8988T (cell line): ENCODE results near the gene TRPV4.

Experiments
- DNase-seq: peaks from one replicate; pipeline ENCODE4 v3.0.0; 2011

The TRPV4 gene

DNA sequence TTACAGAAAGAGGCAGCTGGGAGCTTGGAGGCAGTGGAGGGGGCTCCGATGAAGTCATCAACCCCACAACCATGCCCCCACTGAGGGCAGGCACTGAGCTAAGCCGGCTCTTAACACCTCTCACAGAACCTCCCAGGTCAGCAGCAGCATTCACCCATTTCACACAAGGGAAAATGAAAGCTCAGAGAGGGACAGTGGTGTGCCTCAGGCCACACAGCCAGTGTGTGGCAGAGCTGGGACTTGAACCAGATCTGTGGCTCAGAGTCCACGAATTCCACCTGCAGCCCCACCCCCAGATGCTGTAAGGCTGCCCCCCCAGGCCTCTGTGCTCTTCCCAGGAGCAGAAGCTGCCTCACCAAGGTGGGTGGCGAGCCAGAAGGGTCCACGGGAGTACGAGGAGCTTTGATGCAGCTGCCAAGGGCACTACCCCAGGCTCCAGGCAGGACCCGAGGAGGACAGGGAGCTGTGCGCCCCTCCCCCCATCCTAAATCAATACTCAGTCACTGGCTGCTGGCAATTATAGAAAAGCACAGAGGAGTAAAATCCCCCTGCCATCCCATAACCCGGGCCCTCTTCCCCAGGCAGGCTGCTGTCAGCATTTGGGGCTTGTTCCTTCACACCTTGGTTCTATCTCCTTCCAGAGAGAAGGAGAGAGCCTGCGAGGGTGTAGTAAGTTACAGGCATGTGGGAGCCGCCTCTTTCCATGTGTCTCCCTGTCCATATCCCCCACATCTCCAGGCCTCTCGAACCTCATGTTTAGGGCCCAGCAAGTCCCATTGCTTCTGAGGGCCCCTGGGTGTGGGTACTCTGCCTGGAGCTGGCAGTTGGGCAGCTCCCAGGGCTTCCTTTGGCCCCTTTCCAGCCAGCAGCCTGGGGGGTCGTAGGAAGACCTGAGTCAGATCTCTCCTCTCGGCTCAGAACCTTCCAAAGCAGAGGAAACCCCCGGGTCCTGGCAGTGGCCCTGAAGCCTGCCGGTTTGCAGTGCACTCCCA is 72.0 kb downstream of the TRPV4 start:
- no peak for DNase-seq

DNA sequence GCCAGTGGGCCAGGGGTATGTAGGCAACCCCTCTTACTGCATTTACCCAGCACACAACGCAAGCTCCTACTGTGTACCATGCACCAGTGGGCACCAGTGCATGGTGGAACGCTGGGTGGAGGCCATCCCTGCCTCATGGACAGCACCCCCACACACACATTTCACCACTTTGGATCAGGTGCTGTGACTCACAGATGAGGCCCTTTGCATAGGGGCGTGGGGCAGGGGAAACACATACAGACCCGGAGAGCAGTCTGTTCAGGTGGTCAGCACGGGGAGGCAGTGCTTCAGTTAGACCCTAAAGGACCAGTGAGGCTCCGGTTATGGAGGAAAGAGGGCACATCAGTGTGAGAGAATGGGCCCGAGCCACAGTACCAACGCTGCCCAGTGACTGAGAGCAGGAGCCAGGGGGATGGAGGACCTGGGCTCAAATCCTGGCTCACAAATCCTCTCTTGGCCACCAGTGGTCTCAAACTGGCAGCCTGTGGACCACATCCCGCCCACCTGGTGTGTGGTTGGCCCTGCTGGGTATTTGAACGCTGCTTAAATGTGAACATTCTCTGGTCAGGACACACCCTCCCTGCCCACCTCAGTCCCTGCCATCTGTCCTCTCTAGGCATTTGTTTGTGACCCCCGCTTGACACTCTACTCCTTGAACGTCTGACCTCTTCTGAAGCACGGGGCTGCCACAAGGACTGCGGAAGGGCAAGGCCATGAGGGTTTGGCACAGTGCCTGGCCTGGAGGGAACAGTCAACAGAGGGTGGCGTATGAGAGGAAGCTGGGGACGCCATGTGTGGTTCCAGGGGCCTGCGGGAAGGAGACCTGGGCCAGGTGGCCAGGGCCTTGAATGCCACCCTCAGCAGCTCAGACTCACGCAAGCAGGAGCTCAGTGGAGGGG is 72.9 kb downstream of the TRPV4 start:
- no peak for DNase-seq

DNA sequence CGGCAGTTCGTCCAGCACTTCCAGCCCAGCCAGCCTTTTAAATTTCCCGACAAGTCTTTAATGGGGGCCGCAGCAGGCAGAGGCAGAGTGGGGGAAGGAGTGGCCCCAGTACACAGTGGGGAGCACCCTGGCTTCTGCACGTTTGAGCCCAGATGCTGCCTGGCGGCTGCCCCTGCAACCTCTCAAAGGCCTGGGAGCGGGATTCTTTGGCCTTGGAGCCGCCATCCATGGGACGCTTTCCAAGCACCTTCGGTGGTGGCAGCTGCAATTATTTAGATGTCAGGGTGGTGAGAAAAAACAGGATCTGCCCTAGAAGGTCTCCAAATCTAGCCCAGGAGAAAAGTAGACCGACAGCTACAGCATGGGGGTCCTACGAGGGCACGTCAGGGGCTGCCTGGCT is 73.6 kb downstream of the TRPV4 start:
- no peak for DNase-seq

DNA sequence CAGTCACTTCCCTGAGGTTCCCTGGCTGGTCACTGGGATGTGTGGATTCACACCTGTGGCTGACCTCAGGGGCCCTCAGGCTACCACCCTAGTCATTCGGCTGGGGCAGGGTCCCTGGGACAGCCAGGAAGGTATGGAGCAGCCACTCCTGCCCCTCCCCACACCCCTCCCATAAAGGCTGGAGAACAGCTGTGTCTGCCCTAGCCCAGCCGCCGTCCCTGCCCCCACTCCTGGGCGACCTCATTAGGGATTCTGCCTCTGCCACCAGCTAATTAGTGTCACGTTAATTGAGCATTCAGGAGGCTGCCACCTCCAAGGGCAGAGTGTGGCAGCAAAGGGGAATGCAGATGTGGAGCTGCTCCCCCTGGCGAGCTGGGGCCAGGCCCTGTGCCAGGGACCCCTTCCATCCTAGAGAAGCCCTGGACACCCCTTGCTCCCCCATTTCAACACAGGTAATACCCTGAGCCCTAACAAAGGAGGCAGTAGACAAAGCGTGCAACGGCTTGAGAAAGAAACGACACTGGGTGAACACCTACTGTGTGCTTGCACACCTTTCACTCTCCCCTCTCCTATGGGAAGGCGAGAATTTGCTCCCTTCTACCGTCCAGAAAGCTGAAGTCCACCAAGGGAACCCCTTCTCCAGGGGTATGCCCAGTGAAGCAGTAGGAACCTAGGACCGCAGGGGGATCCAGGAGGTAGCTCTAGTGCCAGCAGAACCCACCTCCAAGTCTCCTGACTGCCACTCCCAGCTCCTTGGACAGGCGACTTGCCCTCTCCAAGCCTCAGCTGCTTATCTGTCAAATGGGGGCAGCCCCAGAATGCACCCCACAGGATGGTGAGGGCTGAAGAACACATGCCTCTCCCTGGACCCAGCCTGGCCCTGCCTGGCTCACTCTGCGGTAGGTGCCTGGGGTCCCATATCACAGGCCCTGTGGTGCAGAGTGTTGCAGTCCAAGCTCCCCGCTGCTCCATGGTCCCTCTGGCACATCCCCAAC is 74.5 kb downstream of the TRPV4 start:
- DNase-seq: no peak

DNA sequence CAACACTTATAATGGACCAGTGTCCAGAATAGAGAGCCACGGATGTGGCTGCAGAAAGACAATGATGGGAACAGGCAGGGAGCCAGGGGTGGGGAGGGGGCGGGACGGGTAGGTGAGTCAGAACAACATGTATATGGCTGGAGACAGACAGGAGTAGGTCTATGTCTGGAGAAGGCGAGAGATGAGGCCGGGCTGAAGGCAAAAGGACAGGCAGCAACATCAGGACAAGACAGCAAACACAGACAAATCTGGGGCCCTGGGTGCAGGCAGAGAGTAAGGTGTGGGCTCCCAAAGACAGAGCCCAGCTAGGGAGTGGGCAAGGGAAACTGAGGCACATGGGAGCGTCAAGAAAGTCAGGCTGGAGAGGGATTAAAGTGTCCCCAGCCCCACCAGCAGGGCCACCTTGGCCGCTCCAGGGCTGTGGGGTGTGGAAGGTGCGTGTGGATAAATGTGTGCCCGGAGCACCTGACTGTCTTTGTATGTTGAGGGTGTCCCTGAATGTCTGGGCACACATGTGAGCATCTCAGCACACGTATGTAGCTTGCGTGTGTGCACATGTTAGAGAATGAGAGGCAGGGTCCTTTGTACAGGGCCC is 75.4 kb downstream of the TRPV4 start:
- DNase-seq: no peak

DNA sequence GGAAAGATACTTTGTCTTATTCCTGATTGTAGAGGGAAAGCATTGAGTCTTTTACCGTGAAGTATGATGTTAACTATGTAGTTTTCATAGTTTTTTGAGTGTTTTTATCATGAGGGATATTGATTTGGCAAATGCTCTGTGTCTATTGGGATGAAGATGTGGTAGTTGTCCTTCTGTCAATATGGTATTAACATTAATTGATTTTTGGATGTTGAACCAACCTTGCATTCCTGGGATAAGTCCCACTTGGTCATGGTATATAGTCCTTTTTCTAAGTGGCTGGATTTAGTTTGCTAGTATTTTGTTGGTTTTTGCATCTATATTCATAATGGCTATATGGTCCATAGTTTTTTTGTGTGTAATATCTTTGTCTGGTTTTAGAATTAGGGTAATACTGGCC is 76.7 kb downstream of the TRPV4 start:
- DNase-seq: no peak

DNA sequence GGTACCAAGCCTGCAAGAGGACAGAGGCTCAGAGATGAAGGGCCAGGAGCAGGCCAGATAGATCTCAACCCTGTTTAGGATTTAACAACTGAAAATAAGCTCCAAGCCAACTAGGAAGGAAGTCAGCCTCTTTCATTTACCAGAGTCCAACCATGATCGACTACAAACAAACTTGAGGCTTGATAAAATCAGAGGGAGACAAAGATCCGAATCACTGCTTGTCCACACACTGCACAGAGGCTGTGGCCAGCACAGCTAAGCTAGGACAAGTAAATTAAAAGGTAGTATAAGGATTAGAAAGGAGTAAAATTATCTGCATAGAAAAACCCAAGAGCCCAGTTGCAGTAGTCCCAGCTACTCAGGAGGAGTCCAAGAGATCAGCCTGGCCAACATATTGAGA is 79.2 kb downstream of the TRPV4 start:
- DNase-seq: no peak

DNA sequence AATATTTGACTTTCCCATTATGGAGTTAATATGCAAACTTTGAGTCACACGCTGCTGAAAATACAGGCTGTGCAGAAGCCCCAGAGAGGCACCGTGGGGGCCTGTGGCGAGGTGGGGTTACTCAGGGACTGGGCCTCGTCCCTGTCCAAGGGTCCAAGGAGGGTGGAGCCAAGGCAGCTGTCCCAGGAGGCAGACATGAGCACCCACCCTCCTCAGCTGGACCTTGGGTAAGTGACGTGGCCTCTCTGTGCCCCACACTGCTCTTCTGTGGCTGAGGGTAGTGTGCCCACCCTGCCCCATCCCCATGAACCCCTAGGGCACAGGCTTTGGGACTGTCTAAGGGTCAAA is 80.2 kb downstream of the TRPV4 start:
- DNase-seq: no peak

DNA sequence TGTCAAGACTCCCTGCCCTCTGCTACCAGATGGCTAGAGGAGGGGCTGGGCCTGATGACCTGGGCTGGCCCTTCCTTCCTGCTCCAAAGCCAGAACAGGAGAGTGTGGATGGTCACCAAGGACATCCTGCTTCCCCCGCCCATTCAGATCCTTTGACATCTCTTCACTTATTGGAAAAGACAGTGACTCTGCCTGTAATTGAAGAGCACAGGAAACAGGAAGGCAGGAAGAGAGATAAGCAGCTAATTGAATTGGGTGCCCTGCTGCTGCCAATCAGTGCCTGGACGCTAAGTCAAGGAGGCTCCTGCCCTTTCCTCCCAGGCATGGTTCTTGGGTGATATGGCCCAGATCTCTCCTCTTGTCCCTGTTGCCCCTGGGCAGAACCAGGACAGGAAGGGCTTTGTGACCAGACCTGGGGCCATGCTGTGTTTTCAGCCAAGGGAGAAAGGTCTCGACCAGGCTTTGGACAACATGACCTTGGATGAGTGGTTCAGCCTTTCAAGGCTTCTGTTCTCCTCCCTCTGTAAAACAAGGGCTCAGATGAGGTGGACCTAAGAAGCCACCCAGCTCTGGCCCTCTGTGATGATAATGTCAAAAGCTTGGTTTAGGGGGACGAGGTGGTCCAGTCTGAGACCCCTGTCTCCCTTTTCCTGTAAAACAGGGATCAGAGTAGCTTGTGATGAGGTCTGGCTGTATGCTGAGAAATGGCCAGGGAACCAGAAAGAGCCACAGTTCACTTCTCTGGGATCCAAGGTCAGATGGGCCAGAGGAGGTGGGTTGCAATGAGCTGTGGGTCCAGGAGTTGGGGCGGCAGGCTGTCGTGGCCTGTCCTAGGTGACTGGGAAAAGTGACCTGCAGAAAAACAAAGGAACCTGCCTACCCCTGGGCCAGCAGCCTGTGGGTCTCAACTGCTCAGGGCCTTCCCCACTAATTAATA is 80.8 kb downstream of the TRPV4 start:
- DNase-seq: no peak

DNA sequence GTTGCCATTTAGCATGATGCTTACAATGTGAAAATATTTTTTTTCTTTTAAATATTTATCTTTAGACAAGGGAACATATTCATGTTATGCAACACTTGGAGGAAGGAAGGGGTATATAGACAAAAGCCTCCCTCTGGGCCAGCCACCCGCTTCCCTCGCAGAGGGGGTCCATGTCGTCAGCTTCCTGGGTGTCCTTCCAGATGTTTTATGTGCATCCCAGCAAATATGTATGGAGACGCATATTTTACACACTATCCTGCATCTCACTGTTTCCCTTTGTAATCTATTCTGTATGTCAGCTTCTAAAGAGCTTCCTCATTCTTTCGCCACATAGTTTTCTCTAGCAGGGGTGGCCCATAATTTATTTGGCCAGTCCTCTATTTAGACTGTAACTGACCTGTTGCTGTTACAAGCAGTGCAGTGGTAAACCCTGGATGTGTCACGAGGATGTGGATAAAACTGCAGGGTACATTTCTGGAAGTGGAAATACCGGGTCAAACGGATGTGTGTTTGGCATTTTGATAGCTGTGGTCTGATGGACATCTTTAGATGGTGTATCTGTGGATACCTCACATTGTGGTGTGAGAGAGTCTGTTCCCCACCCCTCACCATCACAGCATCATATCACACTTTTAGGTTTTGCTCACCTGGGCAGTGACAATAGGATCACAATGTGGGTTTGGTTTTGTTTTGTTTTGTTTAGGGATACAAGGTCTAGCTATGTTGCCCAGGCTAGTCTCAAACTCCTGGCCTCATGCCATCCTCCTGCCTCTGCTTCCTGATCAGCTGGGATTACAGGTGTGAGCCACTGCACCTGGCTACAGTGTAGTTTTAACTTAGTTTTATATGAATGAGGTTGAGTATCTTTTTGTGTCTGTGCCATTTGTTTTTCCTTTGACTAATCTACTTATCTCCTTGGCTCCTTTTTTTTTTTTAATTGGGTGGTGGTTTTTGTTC is 87.9 kb downstream of the TRPV4 start:
- DNase-seq: no peak

DNA sequence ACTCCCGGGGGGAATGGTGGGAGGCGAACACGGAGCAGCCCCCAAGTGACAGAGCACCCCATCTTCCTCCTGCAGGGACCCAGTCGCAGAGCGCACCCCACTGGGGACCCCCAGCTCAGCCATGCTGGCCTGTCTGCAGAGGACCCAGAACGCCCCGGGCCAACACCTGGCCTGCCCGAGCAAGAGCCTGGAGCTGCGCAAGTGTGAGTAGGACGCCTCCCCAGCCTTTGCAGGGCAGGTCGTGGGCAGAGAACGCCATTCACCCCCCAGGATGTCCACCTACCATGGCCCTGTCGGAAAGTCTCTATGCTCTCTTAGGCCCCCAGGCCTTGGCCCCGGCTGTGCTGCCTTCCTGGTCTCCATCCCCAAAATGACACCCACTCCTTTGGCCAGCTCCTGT is 89.2 kb downstream of the TRPV4 start:
- no peak for DNase-seq

DNA sequence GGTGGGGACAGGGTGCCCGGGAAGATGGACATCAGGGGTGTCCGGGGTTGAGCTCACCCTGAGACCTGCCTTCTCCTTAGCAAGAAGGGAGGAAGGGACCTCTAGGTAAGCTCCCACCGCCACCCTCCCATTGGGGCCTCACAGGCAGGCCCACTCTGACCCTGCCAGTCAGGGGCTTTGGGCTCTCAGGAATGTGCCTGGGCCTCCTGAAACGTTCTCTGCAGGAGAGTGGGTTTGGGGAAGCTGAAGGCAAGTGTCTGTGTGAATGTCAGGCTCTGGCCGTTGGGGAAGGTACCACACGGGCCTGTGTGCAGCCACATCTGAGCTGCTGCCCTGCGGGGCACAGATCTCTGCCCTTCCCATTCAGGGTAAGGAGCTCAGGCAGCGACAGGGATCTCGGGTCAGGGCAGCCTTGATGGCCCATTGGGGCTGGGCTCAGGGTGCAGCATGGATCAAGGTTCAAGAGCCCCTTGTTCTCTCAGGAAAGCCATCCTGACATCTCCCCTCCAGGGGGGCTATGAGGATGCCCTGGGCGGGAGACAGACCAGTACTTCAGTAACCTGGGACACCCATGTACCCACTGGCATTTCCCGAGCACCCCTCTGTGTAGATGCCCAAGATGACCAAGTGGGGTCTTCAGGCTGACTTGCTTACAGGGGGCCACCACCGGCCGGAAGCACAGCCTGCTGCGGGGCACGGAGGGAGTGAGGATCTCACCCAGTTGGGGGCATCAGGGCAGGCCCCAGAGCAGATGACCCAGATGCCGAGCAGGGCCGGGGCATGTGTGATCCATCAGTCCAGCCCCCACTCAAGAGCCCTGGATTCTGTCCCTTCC is 89.9 kb downstream of the TRPV4 start:
- no peak for DNase-seq

DNA sequence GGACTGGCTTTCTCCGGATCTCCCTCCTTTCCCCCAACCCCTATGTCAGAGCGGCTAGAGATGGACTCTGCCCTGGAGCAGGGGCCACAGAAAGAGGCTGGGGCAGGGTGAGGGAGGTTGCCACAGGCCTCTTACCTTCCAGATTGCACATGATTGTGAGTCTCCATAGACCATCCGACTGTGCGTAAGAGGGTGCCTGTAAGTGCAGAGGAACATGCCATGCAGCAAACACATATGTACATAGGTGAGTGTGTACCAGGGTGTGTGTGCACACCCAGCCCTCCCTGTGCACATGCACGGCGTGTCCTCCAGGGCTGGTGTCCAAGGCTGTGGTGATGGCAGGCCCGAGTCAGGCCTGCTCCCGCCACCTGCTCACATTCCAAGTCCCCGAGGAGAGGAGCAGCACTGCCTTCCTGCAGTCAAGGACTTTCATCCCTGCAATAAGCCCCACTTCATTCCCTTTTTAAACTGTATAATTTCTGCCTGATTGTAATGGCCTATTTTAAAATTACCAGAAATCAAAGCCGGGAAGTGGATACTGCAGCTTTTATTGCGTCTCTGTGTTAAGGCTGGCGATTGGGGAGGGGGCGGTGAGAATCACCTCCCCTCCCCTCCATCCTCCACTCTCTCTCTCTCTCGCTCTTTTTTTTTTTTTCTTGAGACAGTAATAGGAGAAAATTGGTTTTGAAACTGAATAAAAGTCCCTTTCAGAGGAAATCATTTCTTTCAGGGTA is 91.1 kb downstream of the TRPV4 start:
- no peak for DNase-seq

DNA sequence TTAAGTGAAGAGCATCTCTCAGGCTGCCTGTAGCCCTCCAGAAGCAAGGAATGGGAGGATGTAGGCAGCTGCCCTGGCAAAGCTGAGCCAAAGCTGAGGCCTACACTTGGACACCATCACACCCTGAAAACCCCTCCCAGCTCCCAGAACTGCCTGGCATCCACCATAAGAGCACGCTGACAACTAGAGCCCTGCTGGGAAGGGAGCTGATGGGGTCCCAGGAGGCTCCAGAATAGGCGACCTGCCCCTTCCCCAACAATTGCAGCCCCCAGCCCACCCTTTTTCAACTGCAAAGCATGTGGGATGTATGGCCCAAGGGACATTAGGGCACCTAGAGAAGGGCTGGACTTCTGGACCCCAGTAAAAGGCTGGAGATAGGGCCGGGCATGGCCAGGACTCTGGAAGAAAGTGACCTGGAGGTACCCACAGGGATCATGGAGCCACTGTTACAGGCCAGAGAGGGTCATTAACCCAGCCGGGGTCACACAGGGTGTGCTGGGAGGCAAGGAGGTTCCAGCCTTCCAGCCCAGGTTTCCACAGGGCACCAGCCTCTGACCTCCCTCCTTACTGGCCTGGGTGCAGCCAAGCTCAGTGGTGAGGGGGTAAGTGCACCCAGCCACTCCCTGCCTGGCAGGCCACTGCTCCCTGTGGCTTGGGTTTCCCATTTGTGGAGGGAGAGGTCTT is 91.8 kb downstream of the TRPV4 start:
- DNase-seq: no peak

DNA sequence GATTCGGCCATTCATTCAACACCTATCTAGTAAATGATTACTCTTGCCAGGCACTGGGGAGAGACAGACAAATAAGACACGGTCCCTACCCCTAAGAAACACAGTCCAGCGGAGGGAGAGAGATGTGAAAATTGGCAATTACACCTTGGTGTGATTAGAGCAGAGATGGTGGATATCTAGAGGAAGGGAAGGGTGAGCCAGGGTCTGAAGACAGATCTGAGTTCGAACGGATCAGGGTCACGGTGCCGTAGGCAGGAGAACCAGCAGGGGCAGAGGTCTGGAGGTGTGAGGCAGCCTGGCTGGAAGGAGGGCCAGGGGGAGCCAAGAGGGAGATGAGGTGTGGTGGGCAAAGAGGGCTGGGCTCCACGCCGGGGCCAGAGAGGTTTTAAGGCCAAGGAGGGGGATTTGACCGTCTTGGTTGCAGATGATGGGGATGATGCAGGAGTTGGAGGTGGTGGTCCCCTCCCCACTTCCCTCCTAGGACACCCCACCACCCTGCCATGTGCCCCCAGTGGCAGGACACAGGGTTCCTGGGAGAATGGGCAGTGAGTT is 92.4 kb downstream of the TRPV4 start:
- no peak for DNase-seq

DNA sequence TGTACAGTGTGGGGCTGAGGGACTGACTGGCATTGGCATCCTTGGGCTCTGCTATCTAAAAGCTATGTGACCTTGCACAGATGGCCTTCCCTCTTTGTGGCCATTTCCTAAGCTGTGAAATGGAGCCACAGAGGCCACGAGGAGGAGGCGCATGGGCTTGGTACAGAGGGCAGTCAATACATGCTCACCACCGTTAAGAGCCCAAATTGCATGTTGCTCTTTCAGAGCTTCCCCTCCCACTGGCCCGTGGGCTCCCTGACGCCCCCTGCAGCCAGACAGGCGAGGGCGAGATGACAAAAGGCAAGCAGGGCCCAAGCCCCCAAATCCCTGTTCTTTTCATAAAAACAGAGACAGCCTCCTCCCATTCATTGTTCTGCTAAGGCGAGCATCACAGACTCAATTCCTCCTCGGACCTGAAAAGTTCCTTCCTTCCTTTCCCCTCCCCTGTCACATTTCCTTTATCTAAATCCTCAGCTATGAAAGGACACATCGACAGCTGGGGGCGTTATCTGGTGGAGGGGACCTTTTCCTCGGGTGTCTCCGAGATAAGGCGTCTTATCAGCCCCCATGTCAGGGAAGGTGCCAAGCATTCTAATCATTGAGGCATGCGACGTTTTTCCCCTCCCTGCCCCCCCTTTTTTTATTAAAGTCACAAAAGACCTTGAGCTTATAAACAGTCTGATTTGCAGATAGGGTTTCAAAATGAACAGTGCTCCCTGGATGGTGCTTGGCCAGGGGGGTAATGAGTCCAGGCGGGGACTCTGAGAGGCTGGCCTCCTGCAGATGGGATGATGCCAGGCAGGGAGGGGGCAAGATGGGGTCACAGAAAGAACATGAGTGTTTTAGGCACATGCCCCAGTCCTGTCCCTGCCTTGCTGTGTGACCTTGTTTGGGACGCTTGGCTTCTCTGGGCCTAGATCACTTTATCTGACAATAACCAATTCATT is 93.2 kb downstream of the TRPV4 start:
- DNase-seq: no peak
